ENCODE measurements around the gene VRK1. TPM values are rescaled to one million over a fixed set of nuclear protein-coding genes. Genes with fewer than 3 reads are reported as not detected.
A peak's percentile ranks its signal among the peaks of the same experiment; 100 is the strongest.

Gene VRK1
- polyA plus RNA-seq, 3 donors: 5.5 to 14.3 (median 13.2) TPM

GRCh38 chr14:96914571-96915128, 117.5 kb downstream of the VRK1 start:
- Histone ChIP-seq H3K9me3 (replicated peaks in 1 of 2; ENCODE audit: control insufficient read depth in 1 of 2, insufficient read depth in 1 of 2, low read length in 2 of 2) (peaks cover 21 to 32% of the 10 kb centered on the region in 2 donors), H3K27ac (ENCODE audit: low read depth in 1 of 2, low read length in 2 of 2) (no peak overlapping the region), H3K4me1 (ENCODE audit: control insufficient read depth in 1 of 2, insufficient read depth in 2 of 2, low read length in 2 of 2) (peaks cover 0 to 4% of the 10 kb centered on the region in 2 donors), H2AFZ (ENCODE audit: insufficient read depth, low read depth, low read length, poor library complexity, severe bottlenecking) (no peak overlapping the region), H3K27me3 (ENCODE audit: control insufficient read depth in 2 of 2, insufficient read depth in 2 of 2, low read length in 2 of 2) (no peaks in the 10 kb centered on the region), H3K36me3 (replicated peaks in 1 of 2; ENCODE audit: control insufficient read depth in 1 of 2, insufficient read depth in 2 of 2, low read length in 2 of 2) (no peaks in the 10 kb centered on the region), H3K4me3 (replicated peaks in 1 of 3; ENCODE audit: low read depth in 2 of 3, low read length in 3 of 3) (no peak overlapping the region), H3K9ac (ENCODE audit: insufficient read depth, low read length, poor library complexity, severe bottlenecking) (no peak overlapping the region), H3K4me2 (replicated peaks; ENCODE audit: extremely low read depth, low read length, poor library complexity, severe bottlenecking) (no peak overlapping the region), H4K20me1 (ENCODE audit: insufficient read depth, low read length) (no peaks in the 10 kb centered on the region), H3K79me2 (ENCODE audit: insufficient read depth, low read length) (no peaks in the 10 kb centered on the region)
- no peak overlapping the region for H3K4me3 Mint-ChIP-seq
- no peak for DNase-seq
- peaks cover 1 to 5% (median 1%) of the 10 kb centered on the region in 3 donors for H3K27me3 Mint-ChIP-seq (ENCODE audit: low read depth in 3 of 3)
- WGBS (ENCODE audit: insufficient coverage): no CpG with 5 or more reads among the region's 5 CpGs
- peaks cover 0 to 10% of the 10 kb centered on the region in 2 donors for H3K36me3 Mint-ChIP-seq
- TF ChIP-seq CTCF (IDR thresholded peaks at IDR 0.05): no peak
- peaks cover 16 to 34% (median 23%) of the 10 kb centered on the region in 7 donors for H3K9me3 Mint-ChIP-seq
- intact Hi-C loops (cut with micrococcal nuclease): no loop called here
- H3K27ac Mint-ChIP-seq: peak overlapping the region in 1 of 7 donors; percentile 43
- H3K4me1 Mint-ChIP-seq: peaks cover 11% of the 10 kb centered on the region

- Histone ChIP-seq H3K9me3 (replicated peaks in 1 of 2; ENCODE audit: control insufficient read depth in 1 of 2, insufficient read depth in 1 of 2, low read length in 2 of 2) (peaks cover 15 to 24% of the 10 kb centered on the region in 2 donors), H3K4me3 (replicated peaks in 1 of 3; ENCODE audit: low read depth in 2 of 3, low read length in 3 of 3) (no peak overlapping the region)
Observed at GRCh38 chr14:96915478-96915877, 118.3 kb downstream of the VRK1 start.

More at GRCh38 chr14:96915478-96915877, 118.3 kb downstream of the VRK1 start:
- Histone ChIP-seq H3K36me3 (replicated peaks in 1 of 2; ENCODE audit: control insufficient read depth in 1 of 2, insufficient read depth in 2 of 2, low read length in 2 of 2) (no peaks in the 10 kb centered on the region), H2AFZ (ENCODE audit: insufficient read depth, low read depth, low read length, poor library complexity, severe bottlenecking) (no peak overlapping the region), H3K9ac (ENCODE audit: insufficient read depth, low read length, poor library complexity, severe bottlenecking) (no peak overlapping the region), H3K27me3 (ENCODE audit: control insufficient read depth in 2 of 2, insufficient read depth in 2 of 2, low read length in 2 of 2) (no peaks in the 10 kb centered on the region), H3K4me2 (replicated peaks; ENCODE audit: extremely low read depth, low read length, poor library complexity, severe bottlenecking) (no peak overlapping the region), H4K20me1 (ENCODE audit: insufficient read depth, low read length) (no peaks in the 10 kb centered on the region), H3K27ac (ENCODE audit: low read depth in 1 of 2, low read length in 2 of 2) (no peak overlapping the region), H3K79me2 (ENCODE audit: insufficient read depth, low read length) (no peaks in the 10 kb centered on the region), H3K4me1 (ENCODE audit: control insufficient read depth in 1 of 2, insufficient read depth in 2 of 2, low read length in 2 of 2) (peaks cover 6 to 11% of the 10 kb centered on the region in 2 donors)
- 95% methylated on average over 4 of the region's 4 CpGs for WGBS (ENCODE audit: insufficient coverage)
- intact Hi-C loops (cut with micrococcal nuclease): no loop called here
- Mint-ChIP-seq H3K36me3 (peaks cover 0 to 7% of the 10 kb centered on the region in 2 donors), H3K27ac (no peak overlapping the region), H3K9me3 (peaks cover 11 to 27% (median 17%) of the 10 kb centered on the region in 7 donors), H3K27me3 (ENCODE audit: low read depth in 3 of 3) (peaks cover 1 to 3% (median 1%) of the 10 kb centered on the region in 3 donors), H3K4me3 (no peak overlapping the region), H3K4me1 (peaks cover 20% of the 10 kb centered on the region)
- no peak for DNase-seq
- TF ChIP-seq CTCF (IDR thresholded peaks at IDR 0.05): no peak

Measured in CD14-positive monocyte (primary cell).